Measurements from ENCODE around the gene LTC4S. TPM values are rescaled to one million over a fixed set of nuclear protein-coding genes. Genes with fewer than 3 reads are reported as not detected.
"Not testable (repeated sequence)": the region's sequence is repeated elsewhere in the genome, so short reads cannot be mapped to it uniquely, and the experiment has no call there.

The LTC4S gene
- polyA plus RNA-seq (2013), result 6.8 TPM

- WGBS (ENCODE audit: insufficient coverage), result 0% methylated on average over 16 of the region's 19 CpGs
- peak; percentile 77 to 91 (median 88) for DNase-seq
- Histone ChIP-seq H3K27me3 (replicated peaks in 2 of 5; ENCODE audit: control insufficient read depth in 4 of 5, insufficient read depth in 5 of 5, low read length in 4 of 5) (no peaks in the 10 kb centered on the region), H3K4me3 (ENCODE audit: control insufficient read depth in 1 of 7, extremely low read depth in 1 of 7, insufficient read depth in 4 of 7, low read depth in 2 of 7, low read length in 6 of 7) (peak within 1 kb of the TSS in 6 of 7 experiments; percentile 19 to 74 (median 60)), H3K4me1 (ENCODE audit: control extremely low read depth in 1 of 4, control insufficient read depth in 4 of 4, insufficient read depth in 4 of 4, low read length in 3 of 4) (peaks cover 5 to 57% (median 54%) of the 10 kb centered on the region in 4 experiments), H3K27ac (ENCODE audit: insufficient read depth in 1 of 2, low read depth in 1 of 2, low read length in 2 of 2, poor library complexity in 1 of 2, severe bottlenecking in 2 of 2) (no peak within 1 kb of the TSS), H3K9me3 (ENCODE audit: control extremely low read depth in 1 of 5, control insufficient read depth in 4 of 5, insufficient read depth in 2 of 5, low read depth in 1 of 5, low read length in 4 of 5) (no peaks in the 10 kb centered on the region), H3K36me3 (ENCODE audit: control insufficient read depth in 4 of 4, insufficient read depth in 4 of 4, low read length in 3 of 4) (peaks cover 0 to 17% (median 13%) of the 10 kb centered on the region in 4 experiments)
- ChIA-PET POLR2A (interaction anchor here (0.6 to 4.1 kb wide), 5 partner anchors 26 to 88 kb away, joined by 3 to 16 read pairs (median 4); partner anchors contain the start of genes MAML1 and SQSTM1), CTCF (interaction anchor here (0.6 to 8.3 kb wide), 10 partner anchors 9 to 53 kb away, joined by 3 to 211 read pairs (median 4); no protein-coding TSS in a partner anchor)
Measured at GRCh38 chr5:179793468-179794139, at the start of gene LTC4S. LTC4S (plus strand) TSS chr5:179793986; CDS start chr5:179794081, 95 bp downstream.

- not testable (repeated sequence) for H3K4me3 ChIP-seq (ENCODE audit: control insufficient read depth in 1 of 7, extremely low read depth in 1 of 7, insufficient read depth in 4 of 7, low read depth in 2 of 7, low read length in 6 of 7); DNase-seq; H3K27me3 ChIP-seq (replicated peaks in 2 of 5; ENCODE audit: control insufficient read depth in 4 of 5, insufficient read depth in 5 of 5, low read length in 4 of 5); H3K9me3 ChIP-seq (ENCODE audit: control extremely low read depth in 1 of 5, control insufficient read depth in 4 of 5, insufficient read depth in 2 of 5, low read depth in 1 of 5, low read length in 4 of 5); H3K4me1 ChIP-seq (ENCODE audit: control extremely low read depth in 1 of 4, control insufficient read depth in 4 of 4, insufficient read depth in 4 of 4, low read length in 3 of 4); H3K27ac ChIP-seq (ENCODE audit: insufficient read depth in 1 of 2, low read depth in 1 of 2, low read length in 2 of 2, poor library complexity in 1 of 2, severe bottlenecking in 2 of 2)
- WGBS (ENCODE audit: insufficient coverage), result 100% methylated on average over 5 of the region's 7 CpGs
- POLR2A ChIA-PET, result interaction anchor here (0.6 to 0.7 kb wide), 3 partner anchors 111 to 1158 kb away, joined by 5 to 9 read pairs (median 8); no protein-coding TSS in a partner anchor
- peaks cover 2 to 22% (median 5%) of the 10 kb centered on the region in 4 experiments for H3K36me3 ChIP-seq (ENCODE audit: control insufficient read depth in 4 of 4, insufficient read depth in 4 of 4, low read length in 3 of 4)
- CTCF ChIA-PET, result interaction anchor here (0.9 to 1.5 kb wide), 2 partner anchors 19 kb away, joined by 3 to 4 read pairs; no protein-coding TSS in a partner anchor
Measured at GRCh38 chr5:179744106-179744505, 49.7 kb upstream of the LTC4S start.

GRCh38 chr5:179746872-179747271 is 46.9 kb upstream of the LTC4S start:
- Histone ChIP-seq H3K27ac (ENCODE audit: insufficient read depth in 1 of 2, low read depth in 1 of 2, low read length in 2 of 2, poor library complexity in 1 of 2, severe bottlenecking in 2 of 2) (no peak overlapping the region), H3K4me1 (ENCODE audit: control extremely low read depth in 1 of 4, control insufficient read depth in 4 of 4, insufficient read depth in 4 of 4, low read length in 3 of 4) (no peaks in the 10 kb centered on the region), H3K27me3 (replicated peaks in 2 of 5; ENCODE audit: control insufficient read depth in 4 of 5, insufficient read depth in 5 of 5, low read length in 4 of 5) (no peaks in the 10 kb centered on the region), H3K9me3 (ENCODE audit: control extremely low read depth in 1 of 5, control insufficient read depth in 4 of 5, insufficient read depth in 2 of 5, low read depth in 1 of 5, low read length in 4 of 5) (no peaks in the 10 kb centered on the region), H3K36me3 (ENCODE audit: control insufficient read depth in 4 of 4, insufficient read depth in 4 of 4, low read length in 3 of 4) (peaks cover 2 to 19% (median 15%) of the 10 kb centered on the region in 4 experiments), H3K4me3 (ENCODE audit: control insufficient read depth in 1 of 7, extremely low read depth in 1 of 7, insufficient read depth in 4 of 7, low read depth in 2 of 7, low read length in 6 of 7) (no peak overlapping the region)
- POLR2A ChIA-PET, result no interaction called here
- CTCF ChIA-PET, result interaction anchor here (0.8 to 1.0 kb wide), 2 partner anchors 10 to 29 kb away, joined by 3 to 4 read pairs; no protein-coding TSS in a partner anchor
- no peak for DNase-seq
- WGBS (ENCODE audit: insufficient coverage), result 100% methylated on average over 1 of the region's 2 CpGs

- Histone ChIP-seq H3K4me3 (ENCODE audit: control insufficient read depth in 1 of 7, extremely low read depth in 1 of 7, insufficient read depth in 4 of 7, low read depth in 2 of 7, low read length in 6 of 7) (no peak overlapping the region), H3K9me3 (ENCODE audit: control extremely low read depth in 1 of 5, control insufficient read depth in 4 of 5, insufficient read depth in 2 of 5, low read depth in 1 of 5, low read length in 4 of 5) (no peaks in the 10 kb centered on the region), H3K27ac (ENCODE audit: insufficient read depth in 1 of 2, low read depth in 1 of 2, low read length in 2 of 2, poor library complexity in 1 of 2, severe bottlenecking in 2 of 2) (no peak overlapping the region), H3K36me3 (ENCODE audit: control insufficient read depth in 4 of 4, insufficient read depth in 4 of 4, low read length in 3 of 4) (peaks cover 2 to 19% (median 15%) of the 10 kb centered on the region in 4 experiments), H3K4me1 (ENCODE audit: control extremely low read depth in 1 of 4, control insufficient read depth in 4 of 4, insufficient read depth in 4 of 4, low read length in 3 of 4) (no peaks in the 10 kb centered on the region), H3K27me3 (replicated peaks in 2 of 5; ENCODE audit: control insufficient read depth in 4 of 5, insufficient read depth in 5 of 5, low read length in 4 of 5) (no peaks in the 10 kb centered on the region)
- no peak for DNase-seq
- 92% methylated on average over 2 of the region's 3 CpGs for WGBS (ENCODE audit: insufficient coverage)
- ChIA-PET CTCF (no interaction called here), POLR2A (no interaction called here)
Measured at GRCh38 chr5:179747811-179748210, 46.0 kb upstream of the LTC4S start.

GRCh38 chr5:179749857-179750508 is 43.8 kb upstream of the LTC4S start:
- 97% methylated on average over 5 of the region's 8 CpGs for WGBS (ENCODE audit: insufficient coverage)
- Histone ChIP-seq H3K36me3 (ENCODE audit: control insufficient read depth in 4 of 4, insufficient read depth in 4 of 4, low read length in 3 of 4) (peaks cover 2 to 21% (median 17%) of the 10 kb centered on the region in 4 experiments), H3K27ac (ENCODE audit: insufficient read depth in 1 of 2, low read depth in 1 of 2, low read length in 2 of 2, poor library complexity in 1 of 2, severe bottlenecking in 2 of 2) (no peak overlapping the region), H3K4me1 (ENCODE audit: control extremely low read depth in 1 of 4, control insufficient read depth in 4 of 4, insufficient read depth in 4 of 4, low read length in 3 of 4) (peaks cover 0 to 4% (median 0%) of the 10 kb centered on the region in 4 experiments), H3K9me3 (ENCODE audit: control extremely low read depth in 1 of 5, control insufficient read depth in 4 of 5, insufficient read depth in 2 of 5, low read depth in 1 of 5, low read length in 4 of 5) (no peaks in the 10 kb centered on the region), H3K4me3 (ENCODE audit: control insufficient read depth in 1 of 7, extremely low read depth in 1 of 7, insufficient read depth in 4 of 7, low read depth in 2 of 7, low read length in 6 of 7) (no peak overlapping the region), H3K27me3 (replicated peaks in 2 of 5; ENCODE audit: control insufficient read depth in 4 of 5, insufficient read depth in 5 of 5, low read length in 4 of 5) (no peaks in the 10 kb centered on the region)
- ChIA-PET POLR2A (no interaction called here), CTCF (interaction anchor here (1.2 to 1.6 kb wide), 4 partner anchors 10 to 82 kb away, joined by 3 to 12 read pairs (median 7); no protein-coding TSS in a partner anchor)
- no peak for DNase-seq

GRCh38 chr5:179753971-179754370 is 39.8 kb upstream of the LTC4S start:
- Histone ChIP-seq H3K27ac (ENCODE audit: insufficient read depth in 1 of 2, low read depth in 1 of 2, low read length in 2 of 2, poor library complexity in 1 of 2, severe bottlenecking in 2 of 2) (no peak overlapping the region), H3K36me3 (ENCODE audit: control insufficient read depth in 4 of 4, insufficient read depth in 4 of 4, low read length in 3 of 4) (peaks cover 2 to 21% (median 14%) of the 10 kb centered on the region in 4 experiments), H3K9me3 (ENCODE audit: control extremely low read depth in 1 of 5, control insufficient read depth in 4 of 5, insufficient read depth in 2 of 5, low read depth in 1 of 5, low read length in 4 of 5) (no peaks in the 10 kb centered on the region), H3K4me1 (ENCODE audit: control extremely low read depth in 1 of 4, control insufficient read depth in 4 of 4, insufficient read depth in 4 of 4, low read length in 3 of 4) (peaks cover 0 to 4% (median 1%) of the 10 kb centered on the region in 4 experiments), H3K27me3 (replicated peaks in 2 of 5; ENCODE audit: control insufficient read depth in 4 of 5, insufficient read depth in 5 of 5, low read length in 4 of 5) (no peaks in the 10 kb centered on the region), H3K4me3 (ENCODE audit: control insufficient read depth in 1 of 7, extremely low read depth in 1 of 7, insufficient read depth in 4 of 7, low read depth in 2 of 7, low read length in 6 of 7) (no peak overlapping the region)
- ChIA-PET POLR2A (no interaction called here), CTCF (interaction anchor here (1.1 to 4.4 kb wide), 5 partner anchors 10 to 83 kb away, joined by 3 to 26 read pairs (median 5); no protein-coding TSS in a partner anchor)
- 100% methylated on average over 5 of the region's 5 CpGs for WGBS (ENCODE audit: insufficient coverage)
- no peak for DNase-seq
